SK-N-SH (cell line): ENCODE measurements around the gene OR2J2.

ENCODE experiments used
- TF ChIP-seq, protein P1 (sequence below): fragments of 200-600 bp; sonication (generic); IDR thresholded peaks from 2 replicates; pipeline ENCODE4 v1.6.1; 2017; ENCODE audit warnings: antibody characterized with exemption, mild to moderate bottlenecking, moderate library complexity
- TF ChIP-seq, protein P2 (sequence below): IDR thresholded peaks from 2 replicates; pipeline ENCODE4 v1.4.0; 2012; ENCODE audit warnings: low read depth, borderline replicate concordance

DNA sequence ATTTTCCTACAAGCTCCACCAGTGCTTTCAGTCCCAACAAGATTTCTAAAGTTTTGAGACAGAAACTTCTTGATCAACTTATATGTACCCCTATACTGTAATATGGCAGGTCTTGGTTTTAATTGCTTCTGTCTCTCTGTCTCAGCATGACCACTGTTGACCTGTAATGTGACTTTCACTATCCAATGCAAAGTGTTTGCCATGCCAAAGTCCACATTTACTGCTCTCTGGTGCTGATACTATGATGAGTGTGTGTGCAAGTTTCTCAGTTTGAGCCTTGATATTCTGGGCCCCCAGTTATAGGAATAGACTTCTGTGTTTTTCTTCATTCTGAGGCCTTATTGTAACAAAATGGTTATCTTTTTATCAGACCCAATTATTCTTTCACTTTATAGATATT, 45.8 kb downstream of the OR2J2 start:
- TF ChIP-seq, protein P1, sequence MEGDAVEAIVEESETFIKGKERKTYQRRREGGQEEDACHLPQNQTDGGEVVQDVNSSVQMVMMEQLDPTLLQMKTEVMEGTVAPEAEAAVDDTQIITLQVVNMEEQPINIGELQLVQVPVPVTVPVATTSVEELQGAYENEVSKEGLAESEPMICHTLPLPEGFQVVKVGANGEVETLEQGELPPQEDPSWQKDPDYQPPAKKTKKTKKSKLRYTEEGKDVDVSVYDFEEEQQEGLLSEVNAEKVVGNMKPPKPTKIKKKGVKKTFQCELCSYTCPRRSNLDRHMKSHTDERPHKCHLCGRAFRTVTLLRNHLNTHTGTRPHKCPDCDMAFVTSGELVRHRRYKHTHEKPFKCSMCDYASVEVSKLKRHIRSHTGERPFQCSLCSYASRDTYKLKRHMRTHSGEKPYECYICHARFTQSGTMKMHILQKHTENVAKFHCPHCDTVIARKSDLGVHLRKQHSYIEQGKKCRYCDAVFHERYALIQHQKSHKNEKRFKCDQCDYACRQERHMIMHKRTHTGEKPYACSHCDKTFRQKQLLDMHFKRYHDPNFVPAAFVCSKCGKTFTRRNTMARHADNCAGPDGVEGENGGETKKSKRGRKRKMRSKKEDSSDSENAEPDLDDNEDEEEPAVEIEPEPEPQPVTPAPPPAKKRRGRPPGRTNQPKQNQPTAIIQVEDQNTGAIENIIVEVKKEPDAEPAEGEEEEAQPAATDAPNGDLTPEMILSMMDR, result no peak
- TF ChIP-seq, protein P2, sequence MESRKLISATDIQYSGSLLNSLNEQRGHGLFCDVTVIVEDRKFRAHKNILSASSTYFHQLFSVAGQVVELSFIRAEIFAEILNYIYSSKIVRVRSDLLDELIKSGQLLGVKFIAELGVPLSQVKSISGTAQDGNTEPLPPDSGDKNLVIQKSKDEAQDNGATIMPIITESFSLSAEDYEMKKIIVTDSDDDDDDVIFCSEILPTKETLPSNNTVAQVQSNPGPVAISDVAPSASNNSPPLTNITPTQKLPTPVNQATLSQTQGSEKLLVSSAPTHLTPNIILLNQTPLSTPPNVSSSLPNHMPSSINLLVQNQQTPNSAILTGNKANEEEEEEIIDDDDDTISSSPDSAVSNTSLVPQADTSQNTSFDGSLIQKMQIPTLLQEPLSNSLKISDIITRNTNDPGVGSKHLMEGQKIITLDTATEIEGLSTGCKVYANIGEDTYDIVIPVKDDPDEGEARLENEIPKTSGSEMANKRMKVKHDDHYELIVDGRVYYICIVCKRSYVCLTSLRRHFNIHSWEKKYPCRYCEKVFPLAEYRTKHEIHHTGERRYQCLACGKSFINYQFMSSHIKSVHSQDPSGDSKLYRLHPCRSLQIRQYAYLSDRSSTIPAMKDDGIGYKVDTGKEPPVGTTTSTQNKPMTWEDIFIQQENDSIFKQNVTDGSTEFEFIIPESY, result no peak
